Spinal cord (tissue), 10 donors: ENCODE measurements around the gene RPGRIP1. TPM values are rescaled to one million over a fixed set of nuclear protein-coding genes. Genes with fewer than 3 reads are reported as not detected.

Source experiments
- DNase-seq, 6 donors: peaks; one replicate each; pipeline versions ENCODE4 v3.0.0 to v3.0.0-alpha.2; 2013 to 2015; ENCODE audit warnings: low spot score in 6 of 6, low read depth in 4 of 6
- H3K27ac ChIP-seq: one replicate; pipeline ENCODE4 v1.5.1; 2013; ENCODE audit warnings: low read depth, low read length, control low read depth
- H3K27me3 ChIP-seq: one replicate; pipeline ENCODE4 v1.6.1; 2013; ENCODE audit warnings: low read length; ENCODE audit not compliant: control insufficient read depth, insufficient read depth
- H3K36me3 ChIP-seq: one replicate; pipeline ENCODE4 v1.6.1; 2013; ENCODE audit warnings: low read length; ENCODE audit not compliant: control insufficient read depth, insufficient read depth
- H3K4me1 ChIP-seq: one replicate; pipeline ENCODE4 v1.6.1; 2013; ENCODE audit warnings: low read length; ENCODE audit not compliant: control insufficient read depth, insufficient read depth
- H3K4me3 ChIP-seq: one replicate; pipeline ENCODE4 v1.5.1; 2013; ENCODE audit warnings: low read depth, low read length, control low read depth
- H3K9me3 ChIP-seq: one replicate; pipeline ENCODE4 v1.6.1; 2013; ENCODE audit warnings: low read length; ENCODE audit not compliant: control insufficient read depth, insufficient read depth
- WGBS: methylation state at CpG from one replicate; pipeline ENCODE4 v1.1.5; 2013; ENCODE audit warnings: missing lambda C conversion rate; ENCODE audit not compliant: insufficient coverage; 5-methylcytosine and 5-hydroxymethylcytosine counted together
- polyA plus RNA-seq, 2 donors: library from polyadenylated mRNA; unstranded; fragments of 120-200 nt; gene quantifications; one replicate each; pipeline ENCODE4 v1.2.1, GENCODE V29; 2013; ENCODE audit not compliant: insufficient read length in 2 of 2
- total RNA-seq, 2 donors: library from RNA; depleted of rRNA in 1 of 2; stranded (reverse); fragments of 120-200 nt in 1 of 2; fragments of >200 nt in 1 of 2; gene quantifications; one replicate each; pipeline versions ENCODE4 v1.2.3 to v1.2.4, GENCODE V29; 2013 to 2014
- donor health status: healthy.

RPGRIP1 gene
- total and polyA plus RNA-seq, 4 donors: 0.33 to 1.3 (median 0.64) TPM

DNA sequence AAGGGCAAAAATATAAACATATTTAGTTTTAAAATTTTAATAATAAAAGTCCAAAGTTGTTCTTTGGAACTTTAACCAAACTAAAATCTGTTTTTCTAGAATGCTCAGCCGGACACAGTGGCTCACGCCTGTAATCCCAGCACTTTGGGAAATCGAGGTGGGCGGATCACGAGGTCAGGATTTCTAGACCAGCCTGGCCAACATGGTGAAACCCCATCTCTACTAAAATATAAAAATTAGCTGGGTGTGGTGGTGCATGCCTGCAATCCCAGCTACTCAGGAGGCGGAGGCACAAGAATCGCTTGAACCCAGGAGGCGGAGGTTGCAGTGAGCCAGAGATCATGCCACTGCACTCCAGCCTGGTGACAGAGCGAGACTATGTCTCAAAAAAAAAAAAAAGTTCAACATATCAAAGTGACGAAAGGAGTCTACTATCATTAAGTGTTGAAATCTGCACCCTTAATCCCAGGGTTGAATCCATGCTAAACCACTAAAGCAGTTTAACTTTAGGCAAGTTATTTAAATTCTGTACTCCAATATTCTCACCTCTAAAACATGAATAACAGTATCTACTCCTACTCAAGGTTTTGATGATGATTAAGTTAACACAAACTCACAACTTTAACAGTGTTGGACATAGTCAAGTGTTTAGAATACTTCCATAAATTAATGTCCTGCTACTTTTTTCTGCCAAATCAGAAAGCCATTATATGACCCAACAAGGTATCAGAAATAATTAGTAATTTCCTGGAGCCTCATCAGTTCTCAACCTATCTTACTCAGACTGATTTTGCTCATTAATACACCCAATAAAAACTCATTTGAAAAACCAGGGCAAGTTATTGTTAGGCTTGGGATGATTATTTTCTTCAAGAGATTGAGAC is 21.6 kb upstream of the RPGRIP1 start:
- no peaks in the 10 kb centered on the region for H3K4me1 ChIP-seq
- no peak overlapping the region for H3K4me3 ChIP-seq
- no peak for DNase-seq
- H3K27ac ChIP-seq: no peak overlapping the region
- no peaks in the 10 kb centered on the region for H3K9me3 ChIP-seq
- peaks cover 38% of the 10 kb centered on the region for H3K36me3 ChIP-seq
- WGBS: 100% methylated on average over 3 of the region's 10 CpGs
- H3K27me3 ChIP-seq: no peaks in the 10 kb centered on the region

DNA sequence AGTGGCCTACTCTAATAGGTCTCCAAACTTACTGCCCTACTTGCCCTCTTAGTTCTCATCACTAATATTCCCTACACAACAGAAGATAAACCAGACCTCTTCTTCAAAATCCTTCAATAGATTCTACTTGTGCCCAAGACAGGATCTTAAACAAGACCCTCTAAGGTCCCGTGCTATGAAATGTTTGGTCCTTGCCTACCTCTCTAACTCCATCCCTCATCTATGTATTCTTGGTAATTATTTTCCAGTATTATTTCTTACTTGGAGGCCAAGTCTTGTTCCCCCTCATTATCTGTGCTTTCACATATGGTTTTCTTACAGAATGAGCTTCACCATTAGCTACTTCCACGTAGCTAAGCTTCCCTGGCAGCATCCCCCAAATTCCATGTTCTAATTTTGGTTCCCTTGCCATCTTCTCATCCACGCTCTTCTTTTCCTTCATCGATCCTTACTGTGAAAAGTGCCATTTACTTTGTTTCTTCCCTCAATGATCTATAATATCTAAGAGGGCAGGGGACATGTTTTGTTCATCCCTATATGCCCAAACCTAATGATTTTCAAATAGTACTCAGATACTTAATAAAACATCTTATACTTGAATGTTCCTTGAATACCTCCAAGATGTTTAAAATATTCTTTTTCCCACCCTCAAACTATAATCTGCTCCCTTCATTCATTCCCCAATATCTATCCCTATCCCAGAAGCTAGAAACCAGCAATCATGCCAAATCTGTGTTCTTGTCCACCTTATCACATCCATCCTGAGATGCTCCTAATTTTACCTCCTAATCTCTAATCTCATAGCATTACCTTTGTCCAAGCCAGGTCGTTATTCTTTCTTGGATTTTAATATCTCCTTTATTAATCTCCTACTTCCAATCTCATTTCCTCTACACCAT is 20.7 kb upstream of the RPGRIP1 start:
- no peak for DNase-seq
- H3K27me3 ChIP-seq: no peaks in the 10 kb centered on the region
- no peak overlapping the region for H3K4me3 ChIP-seq
- no peak overlapping the region for H3K27ac ChIP-seq
- 58% methylated on average over 1 of the region's 5 CpGs for WGBS
- H3K36me3 ChIP-seq: peaks cover 34% of the 10 kb centered on the region
- H3K4me1 ChIP-seq: no peaks in the 10 kb centered on the region
- H3K9me3 ChIP-seq: no peaks in the 10 kb centered on the region

DNA sequence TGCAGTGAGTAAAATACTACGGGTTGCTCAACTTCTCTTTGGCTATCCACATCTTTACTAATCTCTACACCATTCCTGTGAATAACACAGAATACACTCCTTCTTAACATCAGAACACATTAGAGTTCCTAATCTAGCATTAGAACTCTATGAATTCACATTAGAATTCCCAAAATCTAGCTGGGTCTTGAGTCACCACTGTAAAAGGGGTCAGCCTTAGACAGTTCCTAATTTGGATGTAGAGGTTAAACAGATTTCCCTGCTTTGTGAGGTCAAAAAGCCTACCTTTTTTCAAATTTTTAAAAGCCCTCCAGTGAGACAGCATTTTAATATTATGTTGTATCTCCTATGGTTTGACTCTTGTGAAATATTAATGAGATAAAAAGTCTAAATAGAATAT is 18.1 kb upstream of the RPGRIP1 start:
- Histone ChIP-seq H3K9me3 (no peaks in the 10 kb centered on the region), H3K27me3 (no peaks in the 10 kb centered on the region), H3K4me3 (no peak overlapping the region), H3K4me1 (peaks cover 14% of the 10 kb centered on the region), H3K27ac (no peak overlapping the region), H3K36me3 (peaks cover 41% of the 10 kb centered on the region)
- WGBS: 80% methylated on average over 1 of the region's 1 CpG
- no peak for DNase-seq

DNA sequence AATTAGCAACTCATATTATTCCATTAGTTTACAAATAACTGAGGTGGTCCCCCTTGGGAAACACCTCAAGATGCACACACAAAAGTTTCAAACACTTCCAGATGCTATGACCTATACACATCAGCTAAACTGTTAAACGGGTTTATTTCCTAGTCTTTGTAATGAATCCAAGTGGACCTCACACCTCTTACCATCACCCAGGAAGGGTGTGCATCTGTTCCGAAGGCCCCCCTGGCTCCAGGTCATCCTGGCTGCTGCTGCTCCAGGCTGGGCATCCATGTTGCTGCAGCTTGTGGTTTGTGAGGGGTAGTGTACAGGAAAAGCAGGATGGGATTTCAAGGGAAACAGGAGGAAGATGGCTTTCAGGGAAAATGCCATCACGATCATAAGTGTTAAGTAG is 17.5 kb upstream of the RPGRIP1 start:
- no peak overlapping the region for H3K4me3 ChIP-seq
- 33% methylated on average over 1 of the region's 3 CpGs for WGBS
- peaks cover 15% of the 10 kb centered on the region for H3K4me1 ChIP-seq
- H3K27ac ChIP-seq: no peak overlapping the region
- H3K9me3 ChIP-seq: no peaks in the 10 kb centered on the region
- DNase-seq: no peak
- H3K36me3 ChIP-seq: peaks cover 41% of the 10 kb centered on the region
- no peaks in the 10 kb centered on the region for H3K27me3 ChIP-seq

DNA sequence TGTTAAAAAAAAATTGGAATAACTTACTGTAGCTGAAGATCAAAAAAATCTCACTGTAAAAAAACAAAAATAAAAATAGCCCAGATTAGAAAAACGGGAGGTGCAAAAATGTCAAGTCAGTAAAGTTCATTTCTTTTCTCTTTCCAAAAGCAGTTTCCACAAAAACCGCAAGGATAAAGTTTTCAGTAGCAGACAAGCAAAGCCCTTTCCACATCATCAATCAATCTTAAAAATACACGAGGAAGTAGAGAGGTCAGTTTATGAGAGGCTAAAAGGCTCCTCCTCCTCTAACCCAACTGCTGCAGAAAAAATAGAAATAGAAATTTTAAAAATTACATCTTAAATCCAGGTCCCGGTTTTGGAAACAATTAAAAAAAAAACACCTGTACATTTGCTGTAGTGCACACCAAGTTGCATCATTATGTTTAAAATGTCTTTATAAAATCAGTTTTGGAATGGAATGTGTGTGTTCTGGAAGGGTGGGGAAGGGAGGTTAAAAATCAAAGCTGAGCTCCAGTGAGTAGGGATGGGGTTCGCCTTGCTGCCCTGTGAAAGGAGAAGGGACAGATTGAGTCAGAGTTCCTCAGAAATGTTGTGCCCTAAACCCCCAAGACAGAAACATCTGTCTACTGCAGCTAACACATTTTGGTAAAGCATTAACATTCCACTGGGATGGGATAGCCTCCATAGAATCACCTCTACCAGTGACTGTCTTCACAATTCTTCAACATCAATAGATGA is 16.4 kb upstream of the RPGRIP1 start:
- DNase-seq: no peak
- no peak overlapping the region for H3K27ac ChIP-seq
- H3K4me1 ChIP-seq: peaks cover 15% of the 10 kb centered on the region
- H3K36me3 ChIP-seq: peaks cover 41% of the 10 kb centered on the region
- no CpG with 5 or more reads among the region's 5 CpGs for WGBS
- no peaks in the 10 kb centered on the region for H3K27me3 ChIP-seq
- no peak overlapping the region for H3K4me3 ChIP-seq
- H3K9me3 ChIP-seq: no peaks in the 10 kb centered on the region

DNA sequence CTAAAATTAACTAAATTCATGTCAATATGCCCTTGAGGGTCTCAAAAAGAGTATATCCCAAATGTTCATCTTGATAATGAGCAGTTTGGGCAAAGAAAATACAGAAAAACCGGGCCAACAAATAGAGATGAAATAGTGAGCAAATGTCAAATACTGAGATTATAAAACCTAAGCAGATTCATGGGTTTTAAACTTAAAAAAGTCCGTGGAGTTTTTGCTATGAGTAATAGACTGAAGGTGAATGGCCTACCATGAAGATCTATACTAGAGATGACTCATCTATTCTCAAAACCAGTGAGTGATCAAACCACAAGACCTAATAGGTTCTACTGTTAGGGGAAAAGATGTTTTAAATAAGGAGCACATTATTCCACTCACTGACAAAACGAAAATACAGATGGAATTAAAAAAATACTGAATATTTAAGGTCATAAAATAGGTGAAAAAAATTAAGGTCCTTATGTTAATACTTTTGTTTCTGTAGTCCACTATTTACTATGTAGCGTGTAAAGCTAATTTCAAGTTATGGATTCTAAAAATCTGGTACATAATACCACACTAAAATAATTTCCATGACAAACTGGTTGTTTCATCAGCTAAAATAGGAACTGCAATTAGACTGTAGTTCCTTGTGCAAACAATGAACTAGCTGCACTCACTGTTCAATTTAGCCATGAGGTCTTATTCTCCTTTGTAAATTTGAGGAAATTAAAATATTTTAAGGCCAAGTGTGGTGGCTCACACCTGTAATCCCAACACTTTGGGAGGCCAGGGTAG is 15.7 kb upstream of the RPGRIP1 start:
- H3K4me3 ChIP-seq: no peak overlapping the region
- H3K9me3 ChIP-seq: no peaks in the 10 kb centered on the region
- peaks cover 37% of the 10 kb centered on the region for H3K36me3 ChIP-seq
- no peak for DNase-seq
- no peak overlapping the region for H3K27ac ChIP-seq
- H3K27me3 ChIP-seq: no peaks in the 10 kb centered on the region
- H3K4me1 ChIP-seq: peaks cover 15% of the 10 kb centered on the region
- 80% methylated on average over 1 of the region's 4 CpGs for WGBS

DNA sequence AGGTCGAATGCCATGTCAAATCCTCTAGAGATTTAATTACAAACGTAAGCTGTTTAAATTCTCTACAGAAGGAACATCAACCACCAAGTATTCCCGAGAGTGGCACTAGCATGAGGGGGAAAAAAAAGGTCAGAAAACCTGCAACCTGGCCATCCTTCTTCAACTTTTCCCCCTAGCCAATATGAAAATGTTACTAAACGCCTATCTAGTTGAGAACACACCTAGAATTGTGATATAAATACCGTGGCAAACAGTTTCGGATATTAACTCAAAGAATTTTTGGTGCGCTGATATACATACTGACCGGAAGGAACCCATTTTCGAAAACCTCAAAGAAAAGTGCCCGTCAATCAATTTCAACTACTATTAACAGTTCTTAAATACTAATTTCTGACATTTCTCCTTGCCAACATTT is 12.4 kb upstream of the RPGRIP1 start:
- WGBS: 16% methylated on average over 7 of the region's 10 CpGs
- no peak for DNase-seq
- H3K27ac ChIP-seq: no peak overlapping the region

DNA sequence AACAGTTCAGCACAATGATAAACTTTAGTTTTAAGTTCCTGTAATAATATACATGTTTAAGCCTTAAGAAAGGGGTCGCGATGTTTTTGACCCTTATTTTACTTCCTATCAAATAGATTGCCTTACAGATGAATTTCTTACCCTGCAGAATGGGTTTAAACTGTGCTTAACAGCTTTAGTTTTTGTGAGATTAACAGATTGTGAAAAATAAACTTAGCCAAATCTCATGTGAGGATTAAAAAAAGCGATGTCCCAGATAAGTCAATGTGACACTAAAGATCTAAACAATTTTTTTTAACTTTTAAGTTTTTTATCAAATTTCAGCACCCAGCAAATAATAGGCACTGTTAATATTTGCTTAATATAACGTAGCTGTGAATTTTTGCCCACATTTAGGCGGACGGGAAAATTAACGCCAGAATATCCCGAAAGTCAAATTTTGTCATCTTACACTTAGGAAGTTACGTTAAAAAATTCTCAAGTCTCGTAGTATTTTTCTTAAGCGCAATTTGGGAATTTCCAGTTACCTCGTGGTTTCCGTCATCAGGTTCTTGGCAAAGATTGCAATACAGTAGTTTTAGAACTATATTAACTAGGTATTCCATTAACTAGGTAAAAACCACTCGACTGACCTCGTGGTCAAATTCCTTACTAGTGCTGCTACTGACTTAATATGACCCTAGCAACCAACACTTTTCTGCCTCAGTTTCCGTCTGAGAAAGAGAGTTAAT is 11.8 kb upstream of the RPGRIP1 start:
- WGBS: 4% methylated on average over 4 of the region's 16 CpGs
- H3K4me1 ChIP-seq: peaks cover 20% of the 10 kb centered on the region
- no peaks in the 10 kb centered on the region for H3K9me3 ChIP-seq
- H3K4me3 ChIP-seq: peak overlapping the region; percentile 94
- H3K27ac ChIP-seq: peak overlapping the region; percentile 90
- H3K36me3 ChIP-seq: peaks cover 19% of the 10 kb centered on the region
- DNase-seq: peak in 1 of 6 donors; percentile 6
- H3K27me3 ChIP-seq: no peaks in the 10 kb centered on the region

More for the DNA sequence above, 12.4 kb upstream of the RPGRIP1 start:
- Histone ChIP-seq H3K36me3 (peaks cover 21% of the 10 kb centered on the region), H3K9me3 (no peaks in the 10 kb centered on the region), H3K27me3 (no peaks in the 10 kb centered on the region), H3K4me3 (peak overlapping the region; percentile 94), H3K4me1 (peaks cover 20% of the 10 kb centered on the region)
